CD4-positive, alpha-beta T cell (primary cell): ENCODE data around the gene ISYNA1. TPM values are rescaled to one million over a fixed set of nuclear protein-coding genes. Genes with fewer than 3 reads are reported as not detected.

Source experiments
- ATAC-seq: fragments of 200-7000 bp; cut with Tn5 transposase; one replicate; pipeline ENCODE4 v1.10.0; 2022; ENCODE audit warnings: mild to moderate bottlenecking; ENCODE audit not compliant: poor library complexity
- CTCF ChIA-PET: fragments of 350-600 bp; sonication (Branson Sonifier 250); formaldehyde crosslinking; loops from one replicate; lab custom pipeline; 2021; ENCODE audit warnings: antibody characterized with exemption, inconsistent platforms; lab: Charles Lee
- POLR2A ChIA-PET: fragments of 350-600 bp; sonication (Branson Sonifier 250); formaldehyde crosslinking; loops from one replicate; lab custom pipeline; 2021; ENCODE audit warnings: antibody characterized with exemption, inconsistent platforms; lab: Charles Lee
- DNase-seq, 14 experiments: peaks; one replicate each; pipeline ENCODE4 v3.0.0-alpha.2; 2013 to 2020; ENCODE audit warnings: mixed read lengths in 2 of 14
- H3K27ac ChIP-seq, 2 donors: one replicate each; pipeline versions ENCODE4 v1.5.1 to v1.7.0; 2013; ENCODE audit warnings: low read length in 2 of 2, low read depth in 1 of 2, mild to moderate bottlenecking in 1 of 2
- H3K27me3 ChIP-seq, 2 experiments: 1 replicate in 1 of 2; 2 replicates in 1 of 2; pipeline versions ENCODE4 v1.6.1 to v1.7.0; 2013; ENCODE audit warnings: low read length in 2 of 2, control low read depth in 1 of 2, mild to moderate bottlenecking in 1 of 2, moderate library complexity in 1 of 2; ENCODE audit not compliant: insufficient read depth in 2 of 2, control insufficient read depth in 1 of 2
- H3K36me3 ChIP-seq: one replicate; pipeline ENCODE4 v1.6.1; 2013; ENCODE audit warnings: low read length, control low read depth; ENCODE audit not compliant: insufficient read depth
- H3K4me1 ChIP-seq: one replicate; pipeline ENCODE4 v1.6.1; 2013; ENCODE audit warnings: low read length, control low read depth; ENCODE audit not compliant: insufficient read depth
- H3K4me3 ChIP-seq: one replicate; pipeline ENCODE4 v1.5.1; 2013; ENCODE audit warnings: mild to moderate bottlenecking, low read length, moderate library complexity
- H3K9me3 ChIP-seq, 2 experiments: 1 replicate in 1 of 2; 2 replicates in 1 of 2; pipeline versions ENCODE4 v1.6.1 to v1.7.0; 2013; ENCODE audit warnings: low read length in 2 of 2, mild to moderate bottlenecking in 2 of 2, control low read depth in 1 of 2, moderate library complexity in 1 of 2; ENCODE audit not compliant: control insufficient read depth in 1 of 2, insufficient read depth in 1 of 2
- H3K27ac Mint-ChIP-seq: one replicate; pipeline ENCODE4 v1.8.0; 2020; ENCODE audit warnings: mixed read lengths
- H3K27me3 Mint-ChIP-seq: one replicate; pipeline ENCODE4 v1.8.0; 2021; ENCODE audit warnings: mixed read lengths
- H3K36me3 Mint-ChIP-seq: one replicate; pipeline ENCODE4 v1.8.0; 2021; ENCODE audit warnings: low read depth, mixed read lengths
- H3K4me1 Mint-ChIP-seq: one replicate; pipeline ENCODE4 v1.8.0; 2021; ENCODE audit warnings: low read depth, mixed read lengths
- H3K4me3 Mint-ChIP-seq: one replicate; pipeline ENCODE4 v1.8.0; 2020; ENCODE audit warnings: mild to moderate bottlenecking, mixed read lengths
- H3K9me3 Mint-ChIP-seq: one replicate; pipeline ENCODE4 v1.8.0; 2020; ENCODE audit warnings: mixed read lengths
- intact Hi-C, 2 experiments: fragments of 100-400 bp; cut with DNase I in 1 of 2; cut with micrococcal nuclease in 1 of 2; formaldehyde crosslinking; loops; one replicate each; pipeline versions ENCODE4 v1.15.1 to v1.9.0; 2023 to 2025; cut with DNase I, micrococcal nuclease
- total RNA-seq, 174 experiments: library from RNA in 2 of 174; stranded (reverse) in 2 of 174; gene quantifications; one replicate each; pipeline ENCODE4 v1.2.3 and lab custom pipeline; 2021 to 2026
- TF ChIP-seq, protein P1 (sequence below): fragments of 200-600 bp; IDR thresholded peaks from one replicate; pipeline ENCODE4 v1.8.0; 2022; ENCODE audit warnings: antibody characterized with exemption, mild to moderate bottlenecking

The ISYNA1 gene
- total RNA-seq, 2 experiments from 2014 or later, result 34.1 to 41.3 TPM

- H3K4me1 Mint-ChIP-seq, result peaks cover 31% of the 10 kb centered on the region
- DNase-seq (peak in 6 of 14 experiments; percentile 31 to 75 (median 41)), ATAC-seq (peak; percentile 22)
- ChIA-PET CTCF (interaction anchor here (0.7 to 3.1 kb wide), 6 partner anchors 10 to 52 kb away, joined by 3 to 10 read pairs (median 7); partner anchors contain the start of gene SSBP4), POLR2A (interaction anchor here (1.2 to 2.1 kb wide), 2 partner anchors 8 to 21 kb away, joined by 3 to 10 read pairs; partner anchors contain the start of gene SSBP4)
- Histone ChIP-seq H3K27ac (no peak overlapping the region), H3K4me1 (peaks cover 48% of the 10 kb centered on the region), H3K4me3 (no peak overlapping the region), H3K9me3 (peaks cover 0 to 8% of the 10 kb centered on the region in 2 experiments), H3K36me3 (peaks cover 24% of the 10 kb centered on the region), H3K27me3 (no peaks in the 10 kb centered on the region)
- no peaks in the 10 kb centered on the region for H3K9me3 Mint-ChIP-seq
- H3K4me3 Mint-ChIP-seq, result peak overlapping the region; percentile 57
- TF ChIP-seq, protein P1, sequence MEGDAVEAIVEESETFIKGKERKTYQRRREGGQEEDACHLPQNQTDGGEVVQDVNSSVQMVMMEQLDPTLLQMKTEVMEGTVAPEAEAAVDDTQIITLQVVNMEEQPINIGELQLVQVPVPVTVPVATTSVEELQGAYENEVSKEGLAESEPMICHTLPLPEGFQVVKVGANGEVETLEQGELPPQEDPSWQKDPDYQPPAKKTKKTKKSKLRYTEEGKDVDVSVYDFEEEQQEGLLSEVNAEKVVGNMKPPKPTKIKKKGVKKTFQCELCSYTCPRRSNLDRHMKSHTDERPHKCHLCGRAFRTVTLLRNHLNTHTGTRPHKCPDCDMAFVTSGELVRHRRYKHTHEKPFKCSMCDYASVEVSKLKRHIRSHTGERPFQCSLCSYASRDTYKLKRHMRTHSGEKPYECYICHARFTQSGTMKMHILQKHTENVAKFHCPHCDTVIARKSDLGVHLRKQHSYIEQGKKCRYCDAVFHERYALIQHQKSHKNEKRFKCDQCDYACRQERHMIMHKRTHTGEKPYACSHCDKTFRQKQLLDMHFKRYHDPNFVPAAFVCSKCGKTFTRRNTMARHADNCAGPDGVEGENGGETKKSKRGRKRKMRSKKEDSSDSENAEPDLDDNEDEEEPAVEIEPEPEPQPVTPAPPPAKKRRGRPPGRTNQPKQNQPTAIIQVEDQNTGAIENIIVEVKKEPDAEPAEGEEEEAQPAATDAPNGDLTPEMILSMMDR, result no peak
- intact Hi-C loops, result no loop called here
- H3K36me3 Mint-ChIP-seq, result peaks cover 27% of the 10 kb centered on the region
- peak overlapping the region; percentile 81 for H3K27ac Mint-ChIP-seq
- H3K27me3 Mint-ChIP-seq, result no peaks in the 10 kb centered on the region
These were observed 2.5 kb upstream of the ISYNA1 start for GRCh38 chr19:18440415-18440877.

GRCh38 chr19:18439910-18440237 is 1.9 kb upstream of the ISYNA1 start:
- Mint-ChIP-seq H3K4me1 (peaks cover 32% of the 10 kb centered on the region), H3K27me3 (no peaks in the 10 kb centered on the region), H3K36me3 (peaks cover 23% of the 10 kb centered on the region), H3K9me3 (no peaks in the 10 kb centered on the region), H3K4me3 (peak overlapping the region; percentile 71), H3K27ac (peak overlapping the region; percentile 81)
- intact Hi-C loops, result no loop called here
- Histone ChIP-seq H3K9me3 (peaks cover 0 to 8% of the 10 kb centered on the region in 2 experiments), H3K27me3 (no peaks in the 10 kb centered on the region), H3K4me1 (peaks cover 48% of the 10 kb centered on the region), H3K27ac (no peak overlapping the region), H3K36me3 (peaks cover 19% of the 10 kb centered on the region), H3K4me3 (no peak overlapping the region)
- TF ChIP-seq, protein P1, result no peak
- no peak for DNase-seq
- ChIA-PET POLR2A (interaction anchor here (1.2 to 2.1 kb wide), 2 partner anchors 8 to 21 kb away, joined by 3 to 10 read pairs; partner anchors contain the start of gene SSBP4), CTCF (interaction anchor here (1.5 to 3.1 kb wide), 4 partner anchors 11 to 22 kb away, joined by 6 to 10 read pairs (median 8); partner anchors contain the start of gene SSBP4)
- ATAC-seq, result no peak

DNA sequence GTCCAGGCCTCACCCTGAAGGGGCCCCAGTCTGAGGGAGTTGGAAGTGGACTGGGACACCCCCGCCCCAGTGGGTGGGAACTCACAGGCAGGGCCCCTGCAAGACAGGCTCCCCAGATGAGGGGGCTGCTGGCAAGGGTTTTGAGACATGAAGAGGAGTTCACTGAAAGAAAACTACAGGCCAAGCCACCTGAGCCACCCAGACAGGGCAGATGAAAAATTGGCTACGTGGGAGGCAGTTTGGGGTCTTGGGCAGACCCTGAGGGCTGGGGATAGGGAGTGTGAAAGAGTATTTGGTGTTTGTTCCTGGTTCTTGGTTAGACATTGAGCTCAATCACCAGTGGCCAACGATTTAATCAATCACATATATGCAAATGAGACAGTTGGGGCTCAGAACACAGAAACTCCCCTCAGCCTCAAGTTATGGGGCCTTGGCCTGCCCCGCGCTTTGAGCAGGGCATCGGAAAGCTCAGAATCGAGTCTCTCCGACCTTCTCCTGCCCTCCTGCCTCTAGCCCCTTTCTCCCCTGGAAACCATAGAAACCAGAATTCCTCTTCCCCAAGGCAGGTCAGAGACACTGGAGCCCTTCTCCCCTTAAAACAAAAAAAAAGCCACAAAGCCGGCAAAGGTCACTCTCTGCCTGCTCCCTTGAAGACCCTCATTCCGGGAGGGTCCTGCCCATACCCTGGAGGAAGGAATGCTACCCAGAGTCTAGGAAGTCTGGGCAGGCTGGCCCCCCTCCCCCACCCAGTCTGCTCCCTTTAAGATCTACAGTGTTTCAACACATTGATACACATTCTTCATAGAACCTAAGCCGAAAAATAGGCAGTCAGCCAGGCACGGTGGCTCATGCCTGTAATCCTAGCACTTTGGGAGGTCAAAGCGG is 1.3 kb upstream of the ISYNA1 start:
- Histone ChIP-seq H3K36me3 (peaks cover 13% of the 10 kb centered on the region), H3K27ac (no peak overlapping the region), H3K27me3 (no peaks in the 10 kb centered on the region), H3K9me3 (peaks cover 0 to 8% of the 10 kb centered on the region in 2 experiments), H3K4me3 (no peak overlapping the region), H3K4me1 (peaks cover 48% of the 10 kb centered on the region)
- peaks cover 38% of the 10 kb centered on the region for H3K4me1 Mint-ChIP-seq
- no peak for ATAC-seq
- POLR2A ChIA-PET, result interaction anchor here (2.1 kb wide), 1 partner anchor 20 kb away, joined by 10 read pairs; the partner anchor contains the start of gene SSBP4
- TF ChIP-seq, protein P1, result no peak
- H3K4me3 Mint-ChIP-seq, result peak overlapping the region; percentile 71
- DNase-seq, result peak in 1 of 14 experiments; percentile 47
- CTCF ChIA-PET, result interaction anchor here (1.1 to 3.1 kb wide), 3 partner anchors 12 to 51 kb away, joined by 3 to 10 read pairs (median 8); partner anchors contain the start of gene SSBP4
- H3K27me3 Mint-ChIP-seq, result no peaks in the 10 kb centered on the region
- no peaks in the 10 kb centered on the region for H3K9me3 Mint-ChIP-seq
- intact Hi-C loops, result no loop called here
- peak overlapping the region; percentile 81 for H3K27ac Mint-ChIP-seq
- H3K36me3 Mint-ChIP-seq, result peaks cover 17% of the 10 kb centered on the region
